GM13976 (cell line): ENCODE data around the gene CFAP251.

Experiments used
- DNase-seq: peaks from one replicate; pipeline ENCODE4 v3.0.0; 2012; ENCODE audit warnings: low spot score
- in situ Hi-C: fragments of 300-500 bp; cut with MboI; formaldehyde crosslinking; loops from one replicate; pipeline ENCODE4 v1.12.0; 2022; ENCODE audit warnings: low sequenced_read_pairs, mixed read lengths, inconsistent platforms; ENCODE audit not compliant: unreplicated experiment
- TF ChIP-seq, protein P1 (sequence below): IDR thresholded peaks from 2 replicates; pipeline ENCODE4 v1.5.1; 2012; ENCODE audit warnings: borderline replicate concordance, mild to moderate bottlenecking; ENCODE audit not compliant: insufficient read depth; ENCODE audit errors: extremely low read depth, missing control alignments, control extremely low read depth

Gene CFAP251

DNA sequence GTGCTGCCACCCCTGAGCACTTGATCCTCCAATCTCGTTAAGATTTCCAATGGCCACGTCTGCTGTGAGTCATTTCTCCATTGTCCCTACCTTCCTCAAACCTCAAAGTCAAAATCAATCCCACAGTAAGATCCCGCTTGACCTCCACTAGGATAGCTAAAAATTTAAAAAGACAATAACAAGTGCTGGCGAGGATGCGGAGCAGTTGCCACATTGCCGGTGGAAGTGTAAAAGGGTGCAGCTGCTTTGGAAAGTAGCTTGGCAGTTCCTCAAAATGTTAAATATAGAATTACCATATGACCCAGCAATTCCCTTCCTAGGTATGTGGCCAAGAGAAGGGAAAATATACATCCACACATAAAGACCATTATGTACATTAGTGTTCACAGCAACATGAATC is 93.8 kb downstream of the CFAP251 start:
- TF ChIP-seq, protein P1, sequence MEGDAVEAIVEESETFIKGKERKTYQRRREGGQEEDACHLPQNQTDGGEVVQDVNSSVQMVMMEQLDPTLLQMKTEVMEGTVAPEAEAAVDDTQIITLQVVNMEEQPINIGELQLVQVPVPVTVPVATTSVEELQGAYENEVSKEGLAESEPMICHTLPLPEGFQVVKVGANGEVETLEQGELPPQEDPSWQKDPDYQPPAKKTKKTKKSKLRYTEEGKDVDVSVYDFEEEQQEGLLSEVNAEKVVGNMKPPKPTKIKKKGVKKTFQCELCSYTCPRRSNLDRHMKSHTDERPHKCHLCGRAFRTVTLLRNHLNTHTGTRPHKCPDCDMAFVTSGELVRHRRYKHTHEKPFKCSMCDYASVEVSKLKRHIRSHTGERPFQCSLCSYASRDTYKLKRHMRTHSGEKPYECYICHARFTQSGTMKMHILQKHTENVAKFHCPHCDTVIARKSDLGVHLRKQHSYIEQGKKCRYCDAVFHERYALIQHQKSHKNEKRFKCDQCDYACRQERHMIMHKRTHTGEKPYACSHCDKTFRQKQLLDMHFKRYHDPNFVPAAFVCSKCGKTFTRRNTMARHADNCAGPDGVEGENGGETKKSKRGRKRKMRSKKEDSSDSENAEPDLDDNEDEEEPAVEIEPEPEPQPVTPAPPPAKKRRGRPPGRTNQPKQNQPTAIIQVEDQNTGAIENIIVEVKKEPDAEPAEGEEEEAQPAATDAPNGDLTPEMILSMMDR = no peak
- in situ Hi-C loops = no loop called here
- DNase-seq = no peak

GRCh38 chr12:122013136-122013535 is 94.7 kb downstream of the CFAP251 start:
- TF ChIP-seq, protein P1 = no peak
- DNase-seq = no peak
- in situ Hi-C loops = no loop called here

- in situ Hi-C loops = no loop called here
- DNase-seq = no peak
- TF ChIP-seq, protein P1 = no peak
These were observed 95.6 kb downstream of the CFAP251 start for GRCh38 chr12:122013791-122014590.

DNA sequence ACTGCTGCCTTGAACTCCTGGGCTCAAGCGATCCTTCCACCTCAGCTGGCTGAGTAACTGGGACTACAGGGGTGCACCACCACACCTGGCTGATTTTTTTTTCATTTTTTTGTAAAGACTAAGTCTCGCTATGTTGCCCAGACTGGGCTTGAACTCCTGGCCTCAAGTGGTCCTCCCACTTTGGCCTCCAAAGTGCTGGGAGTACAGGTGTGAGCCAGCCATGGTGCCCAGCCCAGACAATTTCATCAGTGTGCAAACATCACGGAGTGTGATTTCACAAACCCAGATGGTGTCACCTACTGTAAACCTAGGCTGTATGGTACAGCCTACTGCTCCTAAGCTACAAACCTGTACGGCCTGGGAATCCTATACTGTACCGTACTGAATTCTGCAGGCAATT is 96.4 kb downstream of the CFAP251 start:
- no peak for DNase-seq
- TF ChIP-seq, protein P1 = no peak

DNA sequence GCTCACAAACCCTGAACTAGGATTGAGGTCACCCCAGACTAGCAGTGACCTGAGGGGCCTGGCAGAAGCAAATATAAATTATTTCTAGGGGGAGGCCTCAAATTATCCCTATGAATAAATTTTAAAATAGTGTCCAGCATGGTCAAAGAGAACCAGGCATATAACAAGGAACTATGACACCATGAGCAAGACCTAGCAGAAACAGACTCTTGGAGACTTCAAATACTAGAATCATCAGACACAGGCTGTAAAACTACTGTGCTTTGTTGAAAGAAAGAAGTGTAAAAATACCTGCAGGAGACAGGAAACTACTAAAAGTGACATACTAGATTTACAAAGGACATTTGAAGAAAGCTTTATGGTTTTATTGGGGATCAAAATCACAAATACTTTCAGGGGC is 100.1 kb downstream of the CFAP251 start:
- TF ChIP-seq, protein P1 = no peak
- DNase-seq = no peak
- in situ Hi-C loops = no loop called here

More for the DNA sequence above, 96.4 kb downstream of the CFAP251 start:
- in situ Hi-C loops = no loop called here

DNA sequence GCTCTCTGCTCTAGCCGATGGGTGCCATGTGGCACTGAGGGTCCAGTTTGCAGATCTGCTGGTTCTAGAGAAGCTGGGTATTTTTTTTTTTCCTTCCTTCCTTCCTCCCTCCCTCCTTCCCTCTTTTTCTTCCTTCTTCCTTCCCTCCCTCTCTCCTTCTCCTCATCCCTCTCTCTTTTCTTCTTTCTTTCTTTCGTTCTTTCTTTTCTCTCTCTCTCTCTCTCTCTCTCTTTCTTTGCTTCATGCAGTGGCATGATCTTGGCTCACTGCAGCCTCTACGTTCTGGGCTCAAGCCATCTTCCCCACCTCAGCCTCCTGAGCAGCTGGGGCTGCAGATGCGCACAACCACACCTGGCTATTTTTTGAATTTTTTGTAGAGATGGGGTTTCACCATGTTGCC is 100.5 kb downstream of the CFAP251 start:
- no peak for DNase-seq
- in situ Hi-C loops = no loop called here
- TF ChIP-seq, protein P1 = no peak

DNA sequence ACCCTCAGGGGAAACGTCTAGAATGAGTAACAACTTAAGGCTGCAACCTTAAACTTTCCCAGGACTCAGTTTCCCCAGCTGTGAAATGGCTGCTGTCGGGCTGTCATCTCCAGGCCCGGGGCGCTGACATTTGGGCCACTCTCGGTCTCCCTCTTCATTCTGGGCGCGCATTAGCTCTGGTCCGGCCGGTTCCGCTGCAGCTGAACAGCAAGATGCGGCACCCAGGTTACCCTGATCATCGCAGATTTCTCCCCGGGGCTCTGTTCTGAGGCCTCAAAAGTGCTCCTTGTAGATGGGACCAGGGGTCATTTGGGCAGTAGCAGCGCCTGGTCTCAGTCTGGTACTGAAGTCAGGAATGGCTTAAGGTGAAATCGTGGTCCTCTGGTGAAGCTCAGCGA is 102.4 kb downstream of the CFAP251 start:
- TF ChIP-seq, protein P1 = no peak
- DNase-seq = no peak
- in situ Hi-C loops = no loop called here
